Measurements from ENCODE around the gene SCARB1. TPM values are rescaled to one million over a fixed set of nuclear protein-coding genes. Genes with fewer than 3 reads are reported as not detected.

SCARB1 gene
- total RNA-seq, 1 donor from 2014 or later: 5.2 TPM

- Histone ChIP-seq H3K9ac (ENCODE audit: low read depth in 1 of 3, low read length in 3 of 3) (no peak overlapping the region), H3K27me3 (ENCODE audit: control insufficient read depth in 3 of 3, insufficient read depth in 3 of 3, low read length in 3 of 3) (no peaks in the 10 kb centered on the region), H3K9me3 (ENCODE audit: control insufficient read depth in 3 of 3, low read length in 3 of 3) (no peaks in the 10 kb centered on the region), H3K27ac (ENCODE audit: low read depth, low read length) (no peak overlapping the region), H3K36me3 (ENCODE audit: control insufficient read depth in 3 of 3, insufficient read depth in 3 of 3, low read length in 3 of 3) (peaks cover 5 to 18% (median 12%) of the 10 kb centered on the region in 3 donors), H3K4me1 (ENCODE audit: control insufficient read depth in 3 of 3, insufficient read depth in 3 of 3, low read length in 3 of 3) (peaks cover 0 to 16% (median 3%) of the 10 kb centered on the region in 3 donors), H3K4me3 (ENCODE audit: low read length in 3 of 3) (no peak overlapping the region)
Observed at GRCh38 chr12:124788936-124789555, 74.6 kb downstream of the SCARB1 start.

GRCh38 chr12:124786061-124786964 is 77.4 kb downstream of the SCARB1 start:
- Histone ChIP-seq H3K27me3 (ENCODE audit: control insufficient read depth in 3 of 3, insufficient read depth in 3 of 3, low read length in 3 of 3) (no peaks in the 10 kb centered on the region), H3K9ac (ENCODE audit: low read depth in 1 of 3, low read length in 3 of 3) (peak overlapping the region in 1 of 3 donors; percentile 45), H3K36me3 (ENCODE audit: control insufficient read depth in 3 of 3, insufficient read depth in 3 of 3, low read length in 3 of 3) (peaks cover 7 to 18% (median 12%) of the 10 kb centered on the region in 3 donors), H3K4me3 (ENCODE audit: low read length in 3 of 3) (peak overlapping the region; percentile 55 to 67 (median 65)), H3K9me3 (ENCODE audit: control insufficient read depth in 3 of 3, low read length in 3 of 3) (no peaks in the 10 kb centered on the region), H3K27ac (ENCODE audit: low read depth, low read length) (no peak overlapping the region), H3K4me1 (ENCODE audit: control insufficient read depth in 3 of 3, insufficient read depth in 3 of 3, low read length in 3 of 3) (peaks cover 0 to 16% (median 3%) of the 10 kb centered on the region in 3 donors)

GRCh38 chr12:124784871-124785572 is 78.6 kb downstream of the SCARB1 start:
- no peak overlapping the region for H3K4me3 ChIP-seq (ENCODE audit: low read length in 3 of 3)
- H3K4me1 ChIP-seq (ENCODE audit: control insufficient read depth in 3 of 3, insufficient read depth in 3 of 3, low read length in 3 of 3): peaks cover 0 to 8% (median 0%) of the 10 kb centered on the region in 3 donors
- H3K36me3 ChIP-seq (ENCODE audit: control insufficient read depth in 3 of 3, insufficient read depth in 3 of 3, low read length in 3 of 3): peaks cover 7 to 18% (median 12%) of the 10 kb centered on the region in 3 donors
- no peak overlapping the region for H3K27ac ChIP-seq (ENCODE audit: low read depth, low read length)
- H3K9me3 ChIP-seq (ENCODE audit: control insufficient read depth in 3 of 3, low read length in 3 of 3): no peaks in the 10 kb centered on the region
- H3K9ac ChIP-seq (ENCODE audit: low read depth in 1 of 3, low read length in 3 of 3): no peak overlapping the region
- H3K27me3 ChIP-seq (ENCODE audit: control insufficient read depth in 3 of 3, insufficient read depth in 3 of 3, low read length in 3 of 3): no peaks in the 10 kb centered on the region

- no peaks in the 10 kb centered on the region for H3K9me3 ChIP-seq (ENCODE audit: control insufficient read depth in 3 of 3, low read length in 3 of 3)
- peaks cover 9 to 16% (median 9%) of the 10 kb centered on the region in 3 donors for H3K36me3 ChIP-seq (ENCODE audit: control insufficient read depth in 3 of 3, insufficient read depth in 3 of 3, low read length in 3 of 3)
- H3K4me1 ChIP-seq (ENCODE audit: control insufficient read depth in 3 of 3, insufficient read depth in 3 of 3, low read length in 3 of 3): peaks cover 0 to 8% (median 0%) of the 10 kb centered on the region in 3 donors
- no peak overlapping the region for H3K4me3 ChIP-seq (ENCODE audit: low read length in 3 of 3)
- H3K27me3 ChIP-seq (ENCODE audit: control insufficient read depth in 3 of 3, insufficient read depth in 3 of 3, low read length in 3 of 3): no peaks in the 10 kb centered on the region
- H3K9ac ChIP-seq (ENCODE audit: low read depth in 1 of 3, low read length in 3 of 3): no peak overlapping the region
- no peak overlapping the region for H3K27ac ChIP-seq (ENCODE audit: low read depth, low read length)
Observed at GRCh38 chr12:124783087-124783486, 80.6 kb downstream of the SCARB1 start.

GRCh38 chr12:124782132-124782531 is 81.5 kb downstream of the SCARB1 start:
- peaks cover 0 to 13% (median 0%) of the 10 kb centered on the region in 3 donors for H3K4me1 ChIP-seq (ENCODE audit: control insufficient read depth in 3 of 3, insufficient read depth in 3 of 3, low read length in 3 of 3)
- H3K36me3 ChIP-seq (ENCODE audit: control insufficient read depth in 3 of 3, insufficient read depth in 3 of 3, low read length in 3 of 3): peaks cover 9 to 14% (median 9%) of the 10 kb centered on the region in 3 donors
- no peak overlapping the region for H3K27ac ChIP-seq (ENCODE audit: low read depth, low read length)
- H3K27me3 ChIP-seq (ENCODE audit: control insufficient read depth in 3 of 3, insufficient read depth in 3 of 3, low read length in 3 of 3): no peaks in the 10 kb centered on the region
- H3K9ac ChIP-seq (ENCODE audit: low read depth in 1 of 3, low read length in 3 of 3): no peak overlapping the region
- no peak overlapping the region for H3K4me3 ChIP-seq (ENCODE audit: low read length in 3 of 3)
- H3K9me3 ChIP-seq (ENCODE audit: control insufficient read depth in 3 of 3, low read length in 3 of 3): no peaks in the 10 kb centered on the region

GRCh38 chr12:124780752-124781685 is 82.6 kb downstream of the SCARB1 start:
- H3K4me3 ChIP-seq (ENCODE audit: low read length in 3 of 3): no peak overlapping the region
- no peak overlapping the region for H3K27ac ChIP-seq (ENCODE audit: low read depth, low read length)
- peaks cover 0 to 6% (median 0%) of the 10 kb centered on the region in 3 donors for H3K4me1 ChIP-seq (ENCODE audit: control insufficient read depth in 3 of 3, insufficient read depth in 3 of 3, low read length in 3 of 3)
- no peaks in the 10 kb centered on the region for H3K9me3 ChIP-seq (ENCODE audit: control insufficient read depth in 3 of 3, low read length in 3 of 3)
- H3K27me3 ChIP-seq (ENCODE audit: control insufficient read depth in 3 of 3, insufficient read depth in 3 of 3, low read length in 3 of 3): no peaks in the 10 kb centered on the region
- peaks cover 4 to 12% (median 6%) of the 10 kb centered on the region in 3 donors for H3K36me3 ChIP-seq (ENCODE audit: control insufficient read depth in 3 of 3, insufficient read depth in 3 of 3, low read length in 3 of 3)
- H3K9ac ChIP-seq (ENCODE audit: low read depth in 1 of 3, low read length in 3 of 3): no peak overlapping the region

GRCh38 chr12:124780336-124780735 is 83.3 kb downstream of the SCARB1 start:
- Histone ChIP-seq H3K4me3 (ENCODE audit: low read length in 3 of 3) (no peak overlapping the region), H3K36me3 (ENCODE audit: control insufficient read depth in 3 of 3, insufficient read depth in 3 of 3, low read length in 3 of 3) (peaks cover 0 to 10% (median 6%) of the 10 kb centered on the region in 3 donors), H3K27ac (ENCODE audit: low read depth, low read length) (no peak overlapping the region), H3K4me1 (ENCODE audit: control insufficient read depth in 3 of 3, insufficient read depth in 3 of 3, low read length in 3 of 3) (peaks cover 0 to 6% (median 1%) of the 10 kb centered on the region in 3 donors), H3K27me3 (ENCODE audit: control insufficient read depth in 3 of 3, insufficient read depth in 3 of 3, low read length in 3 of 3) (no peaks in the 10 kb centered on the region), H3K9ac (ENCODE audit: low read depth in 1 of 3, low read length in 3 of 3) (no peak overlapping the region), H3K9me3 (ENCODE audit: control insufficient read depth in 3 of 3, low read length in 3 of 3) (no peaks in the 10 kb centered on the region)

GRCh38 chr12:124779161-124780141 is 84.2 kb downstream of the SCARB1 start:
- Histone ChIP-seq H3K9me3 (ENCODE audit: control insufficient read depth in 3 of 3, low read length in 3 of 3) (no peaks in the 10 kb centered on the region), H3K27ac (ENCODE audit: low read depth, low read length) (no peak overlapping the region), H3K4me1 (ENCODE audit: control insufficient read depth in 3 of 3, insufficient read depth in 3 of 3, low read length in 3 of 3) (peaks cover 2 to 14% (median 9%) of the 10 kb centered on the region in 3 donors), H3K36me3 (ENCODE audit: control insufficient read depth in 3 of 3, insufficient read depth in 3 of 3, low read length in 3 of 3) (peaks cover 0 to 7% (median 6%) of the 10 kb centered on the region in 3 donors), H3K4me3 (ENCODE audit: low read length in 3 of 3) (no peak overlapping the region), H3K27me3 (ENCODE audit: control insufficient read depth in 3 of 3, insufficient read depth in 3 of 3, low read length in 3 of 3) (no peaks in the 10 kb centered on the region), H3K9ac (ENCODE audit: low read depth in 1 of 3, low read length in 3 of 3) (no peak overlapping the region)
